ENCODE data around the gene HDAC9. TPM values are rescaled to one million over a fixed set of nuclear protein-coding genes. Genes with fewer than 3 reads are reported as not detected.

The HDAC9 gene
- total RNA-seq, 1 experiment from 2014 or later: 4.3 TPM

DNA sequence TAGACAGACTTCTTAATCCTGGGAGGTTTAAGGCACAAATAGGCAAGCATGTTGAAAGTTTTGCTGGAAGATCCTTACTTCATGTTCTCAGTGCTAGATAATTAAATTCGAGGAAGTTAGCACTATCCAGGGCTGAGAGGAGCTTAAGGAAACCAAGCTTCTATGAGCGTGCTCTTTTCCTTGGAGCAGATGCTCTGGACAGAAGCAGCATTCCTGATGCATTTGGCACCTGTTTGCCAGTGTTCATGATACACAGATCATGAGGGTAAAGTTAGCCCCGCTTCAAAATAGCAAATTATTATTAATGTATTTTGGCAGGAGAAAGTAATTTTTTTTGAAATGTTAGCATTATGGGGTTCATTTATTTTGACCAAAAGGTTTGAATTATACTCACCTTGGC is 9.4 kb downstream of the HDAC9 start:
- Histone ChIP-seq H3K27me3 (ENCODE audit: insufficient read depth, low read length) (no peaks in the 10 kb centered on the region), H3K9me3 (ENCODE audit: control insufficient read depth in 1 of 2, insufficient read depth in 1 of 2, low read depth in 1 of 2, low read length in 2 of 2) (no peaks in the 10 kb centered on the region), H3K4me1 (ENCODE audit: control insufficient read depth in 1 of 2, insufficient read depth in 2 of 2, low read length in 2 of 2) (peaks cover 12 to 23% of the 10 kb centered on the region in 2 experiments), H3K36me3 (ENCODE audit: control insufficient read depth in 1 of 2, insufficient read depth in 2 of 2, low read length in 2 of 2) (no peaks in the 10 kb centered on the region), H3K27ac (ENCODE audit: low read depth, low read length) (no peak overlapping the region), H4K20me1 (ENCODE audit: insufficient read depth) (no peaks in the 10 kb centered on the region), H3K4me2 (ENCODE audit: low read length) (no peak overlapping the region), H3K9me2 (ENCODE audit: insufficient read depth) (no peaks in the 10 kb centered on the region), H3K9ac (ENCODE audit: low read length) (no peak overlapping the region), H2AFZ (ENCODE audit: low read depth, low read length, poor library complexity, severe bottlenecking) (no peak overlapping the region), H3K79me2 (ENCODE audit: insufficient read depth, low read length) (no peaks in the 10 kb centered on the region), H3K4me3 (replicated peaks in 1 of 2; ENCODE audit: low read depth in 1 of 2, low read length in 2 of 2) (no peak overlapping the region)
- intact Hi-C loops (cut with micrococcal nuclease): loop anchor here (5.0 kb wide), 1 partner anchor 148 kb away; no protein-coding TSS in a partner anchor
- ATAC-seq (no peak), DNase-seq (ENCODE audit: low read depth, low spot score) (no peak)
- ChIA-PET POLR2A (no interaction called here), RAD21 (ENCODE audit: low non-redundant PET in 1 of 2, low total read pairs in 2 of 2, uncharacterized antibody in 2 of 2, unreplicated experiment in 2 of 2) (no interaction called here), CTCF (no interaction called here)
- no peak for TF ChIP-seq YY1 (IDR thresholded peaks at IDR 0.05; ENCODE audit: extremely low read depth, insufficient replicate concordance, low read depth, low read length)
- TF ChIP-seq TCF7L2 (IDR thresholded peaks at IDR 0.05; ENCODE audit: borderline replicate concordance, extremely low read depth, insufficient read depth, insufficient read length): no peak
- TF ChIP-seq, protein P1, sequence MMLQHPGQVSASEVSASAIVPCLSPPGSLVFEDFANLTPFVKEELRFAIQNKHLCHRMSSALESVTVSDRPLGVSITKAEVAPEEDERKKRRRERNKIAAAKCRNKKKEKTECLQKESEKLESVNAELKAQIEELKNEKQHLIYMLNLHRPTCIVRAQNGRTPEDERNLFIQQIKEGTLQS (IDR thresholded peaks at IDR 0.05): no peak
- TF ChIP-seq, protein P2, sequence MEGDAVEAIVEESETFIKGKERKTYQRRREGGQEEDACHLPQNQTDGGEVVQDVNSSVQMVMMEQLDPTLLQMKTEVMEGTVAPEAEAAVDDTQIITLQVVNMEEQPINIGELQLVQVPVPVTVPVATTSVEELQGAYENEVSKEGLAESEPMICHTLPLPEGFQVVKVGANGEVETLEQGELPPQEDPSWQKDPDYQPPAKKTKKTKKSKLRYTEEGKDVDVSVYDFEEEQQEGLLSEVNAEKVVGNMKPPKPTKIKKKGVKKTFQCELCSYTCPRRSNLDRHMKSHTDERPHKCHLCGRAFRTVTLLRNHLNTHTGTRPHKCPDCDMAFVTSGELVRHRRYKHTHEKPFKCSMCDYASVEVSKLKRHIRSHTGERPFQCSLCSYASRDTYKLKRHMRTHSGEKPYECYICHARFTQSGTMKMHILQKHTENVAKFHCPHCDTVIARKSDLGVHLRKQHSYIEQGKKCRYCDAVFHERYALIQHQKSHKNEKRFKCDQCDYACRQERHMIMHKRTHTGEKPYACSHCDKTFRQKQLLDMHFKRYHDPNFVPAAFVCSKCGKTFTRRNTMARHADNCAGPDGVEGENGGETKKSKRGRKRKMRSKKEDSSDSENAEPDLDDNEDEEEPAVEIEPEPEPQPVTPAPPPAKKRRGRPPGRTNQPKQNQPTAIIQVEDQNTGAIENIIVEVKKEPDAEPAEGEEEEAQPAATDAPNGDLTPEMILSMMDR (IDR thresholded peaks at IDR 0.05 in 2 of 3, conservative IDR thresholded peaks at IDR 0.05 in 1 of 3; ENCODE audit: borderline replicate concordance in 1 of 3, insufficient read depth in 1 of 3, low read depth in 2 of 3, low read length in 2 of 3): no peak
- TF ChIP-seq EGR1 (IDR thresholded peaks at IDR 0.05; ENCODE audit: low read depth): no peak
- no peak for TF ChIP-seq SP1 (IDR thresholded peaks at IDR 0.05; ENCODE audit: low read depth)
- no peak for TF ChIP-seq ZNF274 (IDR thresholded peaks at IDR 0.05; ENCODE audit: low read depth, low read length)
- TF ChIP-seq ZFX (IDR thresholded peaks at IDR 0.05): no peak
- no peak for TF ChIP-seq EZH2 (IDR thresholded peaks at IDR 0.05)
- TF ChIP-seq EZH2phosphoT487 (IDR thresholded peaks at IDR 0.05; ENCODE audit: borderline replicate concordance): no peak
- TF ChIP-seq FOSL1 (IDR thresholded peaks at IDR 0.05; ENCODE audit: low read depth): no peak
- no peak for TF ChIP-seq POLR2A (IDR thresholded peaks at IDR 0.05; ENCODE audit: borderline replicate concordance, extremely low read depth, insufficient read depth, insufficient read length)
- no peak for TF ChIP-seq RAD21 (IDR thresholded peaks at IDR 0.05; ENCODE audit: low read depth)
- TF ChIP-seq, protein P3, sequence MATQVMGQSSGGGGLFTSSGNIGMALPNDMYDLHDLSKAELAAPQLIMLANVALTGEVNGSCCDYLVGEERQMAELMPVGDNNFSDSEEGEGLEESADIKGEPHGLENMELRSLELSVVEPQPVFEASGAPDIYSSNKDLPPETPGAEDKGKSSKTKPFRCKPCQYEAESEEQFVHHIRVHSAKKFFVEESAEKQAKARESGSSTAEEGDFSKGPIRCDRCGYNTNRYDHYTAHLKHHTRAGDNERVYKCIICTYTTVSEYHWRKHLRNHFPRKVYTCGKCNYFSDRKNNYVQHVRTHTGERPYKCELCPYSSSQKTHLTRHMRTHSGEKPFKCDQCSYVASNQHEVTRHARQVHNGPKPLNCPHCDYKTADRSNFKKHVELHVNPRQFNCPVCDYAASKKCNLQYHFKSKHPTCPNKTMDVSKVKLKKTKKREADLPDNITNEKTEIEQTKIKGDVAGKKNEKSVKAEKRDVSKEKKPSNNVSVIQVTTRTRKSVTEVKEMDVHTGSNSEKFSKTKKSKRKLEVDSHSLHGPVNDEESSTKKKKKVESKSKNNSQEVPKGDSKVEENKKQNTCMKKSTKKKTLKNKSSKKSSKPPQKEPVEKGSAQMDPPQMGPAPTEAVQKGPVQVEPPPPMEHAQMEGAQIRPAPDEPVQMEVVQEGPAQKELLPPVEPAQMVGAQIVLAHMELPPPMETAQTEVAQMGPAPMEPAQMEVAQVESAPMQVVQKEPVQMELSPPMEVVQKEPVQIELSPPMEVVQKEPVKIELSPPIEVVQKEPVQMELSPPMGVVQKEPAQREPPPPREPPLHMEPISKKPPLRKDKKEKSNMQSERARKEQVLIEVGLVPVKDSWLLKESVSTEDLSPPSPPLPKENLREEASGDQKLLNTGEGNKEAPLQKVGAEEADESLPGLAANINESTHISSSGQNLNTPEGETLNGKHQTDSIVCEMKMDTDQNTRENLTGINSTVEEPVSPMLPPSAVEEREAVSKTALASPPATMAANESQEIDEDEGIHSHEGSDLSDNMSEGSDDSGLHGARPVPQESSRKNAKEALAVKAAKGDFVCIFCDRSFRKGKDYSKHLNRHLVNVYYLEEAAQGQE (IDR thresholded peaks at IDR 0.05; ENCODE audit: low read depth): no peak
- no peak for TF ChIP-seq POLR2AphosphoS5 (IDR thresholded peaks at IDR 0.05; ENCODE audit: low read depth, low read length)
- no peak for TF ChIP-seq SIN3A (IDR thresholded peaks at IDR 0.05; ENCODE audit: low read depth)
- no peak for TF ChIP-seq JUND (IDR thresholded peaks at IDR 0.05)
- BruUV-seq (replicated peaks): no TSS peak
